HEK293 (cell line): ENCODE results near the gene ST6GAL1.

Experiments used
- CTCF ChIP-seq: fragments of 450-650 bp; formaldehyde crosslinking; IDR thresholded peaks from 2 replicates; pipeline ENCODE4 v1.5.1; 2016; ENCODE audit warnings: missing biosample characterization, missing genetic modification characterization
- GLI2 ChIP-seq: fragments of 450-650 bp; formaldehyde crosslinking; IDR thresholded peaks from 2 replicates; pipeline ENCODE4; 2017; ENCODE audit warnings: missing biosample characterization, missing genetic modification characterization, low read depth, borderline replicate concordance
- GLI4 ChIP-seq: fragments of 450-650 bp; formaldehyde crosslinking; IDR thresholded peaks from 2 replicates; pipeline ENCODE4 v1.5.1; 2016; ENCODE audit warnings: missing biosample characterization, missing genetic modification characterization
- IKZF3 ChIP-seq: fragments of 450-650 bp; IDR thresholded peaks from 2 replicates; pipeline ENCODE4 v1.5.0; 2018; ENCODE audit warnings: missing biosample characterization, mild to moderate bottlenecking, missing genetic modification characterization, moderate library complexity
- ZFP37 ChIP-seq: fragments of 450-650 bp; formaldehyde crosslinking; IDR thresholded peaks from 2 replicates; pipeline ENCODE4 v1.5.1; 2016; ENCODE audit warnings: missing biosample characterization, missing genetic modification characterization
- ZNF114 ChIP-seq: fragments of 450-650 bp; formaldehyde crosslinking; IDR thresholded peaks from 2 replicates; pipeline ENCODE4 v1.5.0; 2017; ENCODE audit warnings: missing biosample characterization, missing genetic modification characterization
- ZNF324 ChIP-seq: fragments of 450-650 bp; formaldehyde crosslinking; IDR thresholded peaks from 2 replicates; pipeline ENCODE4 v1.5.1; 2016; ENCODE audit warnings: missing biosample characterization, missing genetic modification characterization
- ZNF426 ChIP-seq: fragments of 450-650 bp; formaldehyde crosslinking; IDR thresholded peaks from 2 replicates; pipeline ENCODE4 v1.5.1; 2017; ENCODE audit warnings: missing biosample characterization, missing genetic modification characterization, mild to moderate bottlenecking, inconsistent platforms, moderate library complexity
- TF ChIP-seq, protein P1 (sequence below): fragments of 450-650 bp; IDR thresholded peaks from 2 replicates; pipeline ENCODE4 v1.5.1; 2018; ENCODE audit warnings: missing biosample characterization, mild to moderate bottlenecking, missing genetic modification characterization
- TF ChIP-seq, protein P2 (sequence below): fragments of 450-650 bp; formaldehyde crosslinking; IDR thresholded peaks from 2 replicates; pipeline ENCODE4 v1.5.1; 2016; ENCODE audit warnings: missing biosample characterization, missing genetic modification characterization, low read depth

DNA sequence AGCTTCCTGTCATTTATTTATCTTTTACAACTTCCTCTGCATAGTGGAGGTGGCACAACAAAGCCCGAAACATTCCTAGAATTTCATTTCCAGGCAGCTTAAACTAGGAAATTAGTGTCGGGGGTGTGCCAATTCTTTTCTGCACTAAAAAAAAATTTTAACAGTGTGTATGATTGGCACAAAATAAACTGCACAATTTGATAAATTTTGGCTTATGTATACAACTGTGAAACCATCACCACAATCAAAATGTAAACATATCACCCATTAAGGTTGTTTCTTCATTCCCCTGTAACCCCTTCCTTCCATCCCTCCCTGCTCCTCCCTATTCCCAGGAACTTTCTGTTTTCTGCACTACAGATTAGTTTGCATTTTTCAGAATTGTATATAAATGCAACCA, 154.3 kb downstream of the ST6GAL1 start:
- TF ChIP-seq ZNF426 (no peak), ZFP37 (tag by site-specific recombination) (no peak), CTCF (tag by site-specific recombination) (no peak), ZNF114 (tag by site-specific recombination) (no peak), GLI4 (tag by site-specific recombination) (no peak), IKZF3 (tag by site-specific recombination) (no peak), GLI2 (tag by site-specific recombination) (no peak), ZNF324 (tag by site-specific recombination) (no peak)
- TF ChIP-seq, protein P1, sequence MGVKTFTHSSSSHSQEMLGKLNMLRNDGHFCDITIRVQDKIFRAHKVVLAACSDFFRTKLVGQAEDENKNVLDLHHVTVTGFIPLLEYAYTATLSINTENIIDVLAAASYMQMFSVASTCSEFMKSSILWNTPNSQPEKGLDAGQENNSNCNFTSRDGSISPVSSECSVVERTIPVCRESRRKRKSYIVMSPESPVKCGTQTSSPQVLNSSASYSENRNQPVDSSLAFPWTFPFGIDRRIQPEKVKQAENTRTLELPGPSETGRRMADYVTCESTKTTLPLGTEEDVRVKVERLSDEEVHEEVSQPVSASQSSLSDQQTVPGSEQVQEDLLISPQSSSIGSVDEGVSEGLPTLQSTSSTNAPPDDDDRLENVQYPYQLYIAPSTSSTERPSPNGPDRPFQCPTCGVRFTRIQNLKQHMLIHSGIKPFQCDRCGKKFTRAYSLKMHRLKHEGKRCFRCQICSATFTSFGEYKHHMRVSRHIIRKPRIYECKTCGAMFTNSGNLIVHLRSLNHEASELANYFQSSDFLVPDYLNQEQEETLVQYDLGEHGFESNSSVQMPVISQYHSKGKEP (tag by site-specific recombination) = no peak
- TF ChIP-seq, protein P2, sequence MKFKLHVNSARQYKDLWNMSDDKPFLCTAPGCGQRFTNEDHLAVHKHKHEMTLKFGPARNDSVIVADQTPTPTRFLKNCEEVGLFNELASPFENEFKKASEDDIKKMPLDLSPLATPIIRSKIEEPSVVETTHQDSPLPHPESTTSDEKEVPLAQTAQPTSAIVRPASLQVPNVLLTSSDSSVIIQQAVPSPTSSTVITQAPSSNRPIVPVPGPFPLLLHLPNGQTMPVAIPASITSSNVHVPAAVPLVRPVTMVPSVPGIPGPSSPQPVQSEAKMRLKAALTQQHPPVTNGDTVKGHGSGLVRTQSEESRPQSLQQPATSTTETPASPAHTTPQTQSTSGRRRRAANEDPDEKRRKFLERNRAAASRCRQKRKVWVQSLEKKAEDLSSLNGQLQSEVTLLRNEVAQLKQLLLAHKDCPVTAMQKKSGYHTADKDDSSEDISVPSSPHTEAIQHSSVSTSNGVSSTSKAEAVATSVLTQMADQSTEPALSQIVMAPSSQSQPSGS (tag by site-specific recombination) = no peak
